GM12878 (cell line): Measurements from ENCODE around the gene GPR176. TPM values are rescaled to one million over a fixed set of nuclear protein-coding genes. Genes with fewer than 3 reads are reported as not detected.

ENCODE experiments used
- ATAC-seq: fragments of 200-7000 bp; cut with Tn5 transposase; 3 replicates; pipeline ENCODE4 v1.9.1; 2020; ENCODE audit warnings: mild to moderate bottlenecking, moderate library complexity
- BruUV-seq: library from RNA; stranded (reverse); fragments of 400-500 nt; replicated peaks from 2 replicates; lab custom pipeline; 2021; lab: Mats Ljungman, UMichigan
- CTCF ChIA-PET: fragments of 300-600 bp; sonication (Branson Sonifier 250); formaldehyde crosslinking; extraction: SDS; loops from one replicate; lab custom pipeline; 2021; ENCODE audit warnings: inconsistent platforms; lab: Yijun Ruan, JAX
- POLR2A ChIA-PET: fragments of 350-600 bp; formaldehyde crosslinking; extraction: SDS; loops from one replicate; lab custom pipeline; 2021; ENCODE audit warnings: inconsistent platforms; lab: Charles Lee
- RAD21 ChIA-PET: fragments of 300-600 bp; sonication (Branson Sonifier 250); formaldehyde crosslinking; loops from one replicate; lab custom pipeline; 2023; ENCODE audit warnings: antibody characterized with exemption; ENCODE audit not compliant: unreplicated experiment; lab: Charles Lee
- SMC1A ChIA-PET: fragments of 300-600 bp; sonication (Branson Sonifier 250); formaldehyde crosslinking; loops from one replicate; lab custom pipeline; 2023; ENCODE audit not compliant: unreplicated experiment, uncharacterized antibody; lab: Charles Lee
- DNase-seq: peaks from one replicate; pipeline ENCODE4 v3.0.0-alpha.2; 2011; ENCODE audit warnings: low read depth, low spot score
- FAIRE-seq: peaks from 3 replicates; lab custom pipeline; 2011; peaks lifted over from hg19 to GRCh38; lab: Jason Lieb, UNC
- H2AFZ ChIP-seq: 2 replicates; pipeline ENCODE4 v1.6.0; 2011; ENCODE audit warnings: low read depth, low read length, control low read depth; ENCODE audit not compliant: control insufficient read depth
- H3K27ac ChIP-seq: 2 replicates; pipeline ENCODE4 v1.5.1; 2011; ENCODE audit warnings: control low read depth; ENCODE audit not compliant: control insufficient read depth, insufficient read depth
- H3K27me3 ChIP-seq, 2 experiments: replicated peaks in 1 of 2; 2 replicates each; pipeline versions ENCODE4 v1.6.0 to v1.6.1; 2011; ENCODE audit warnings: low read length in 1 of 2; ENCODE audit not compliant: control insufficient read depth in 2 of 2, insufficient read depth in 2 of 2
- H3K36me3 ChIP-seq, 2 experiments: 2 replicates each; pipeline ENCODE4 v1.5.1; 2011; ENCODE audit warnings: low read length in 1 of 2; ENCODE audit not compliant: control insufficient read depth in 2 of 2, insufficient read depth in 2 of 2
- H3K4me1 ChIP-seq: 2 replicates; pipeline ENCODE4 v1.6.1; 2011; ENCODE audit warnings: mild to moderate bottlenecking, low read length, moderate library complexity, mixed read lengths; ENCODE audit not compliant: control insufficient read depth, insufficient read depth
- H3K4me2 ChIP-seq: 2 replicates; pipeline ENCODE4 v1.6.0; 2011; ENCODE audit warnings: control low read depth; ENCODE audit not compliant: control insufficient read depth, insufficient read depth
- H3K4me3 ChIP-seq: fragments of 200-600 bp; sonication (generic); 2 replicates; pipeline ENCODE4 v1.5.1; 2016
- H3K79me2 ChIP-seq: 2 replicates; pipeline ENCODE4 v1.6.0; 2011; ENCODE audit warnings: low read length; ENCODE audit not compliant: control insufficient read depth, insufficient read depth
- H3K9ac ChIP-seq: 2 replicates; pipeline ENCODE4 v1.8.0; 2011; ENCODE audit warnings: low read length, control low read depth, mixed read lengths; ENCODE audit not compliant: control insufficient read depth, insufficient read depth
- H3K9me3 ChIP-seq: replicated peaks from 3 replicates; pipeline ENCODE4 v1.5.1; 2011; ENCODE audit warnings: mild to moderate bottlenecking, low read length; ENCODE audit not compliant: control insufficient read depth, insufficient read depth
- H4K20me1 ChIP-seq: 2 replicates; pipeline ENCODE4 v1.6.0; 2011; ENCODE audit not compliant: control insufficient read depth, insufficient read depth
- BACH1 ChIP-seq: fragments of 450-650 bp; IDR thresholded peaks from 2 replicates; pipeline ENCODE4 v1.6.1; 2017; ENCODE audit warnings: mild to moderate bottlenecking, borderline replicate concordance
- BCL11A ChIP-seq: IDR thresholded peaks from 2 replicates; pipeline ENCODE4 v1.6.1; 2011; ENCODE audit warnings: low read depth, low read length
- CBFB ChIP-seq: IDR thresholded peaks from 2 replicates; pipeline ENCODE4 v1.6.1; 2016; ENCODE audit warnings: antibody characterized with exemption, low read depth
- CBX3 ChIP-seq: fragments of 200-600 bp; sonication (generic); IDR thresholded peaks from 2 replicates; pipeline ENCODE4 v1.6.1; 2016; ENCODE audit warnings: low read depth, borderline replicate concordance
- CEBPZ ChIP-seq: fragments of 150-350 bp; IDR thresholded peaks from 2 replicates; pipeline ENCODE4 v1.6.1; 2016; ENCODE audit warnings: low read depth, low read length
- E2F4 ChIP-seq: IDR thresholded peaks from 2 replicates; pipeline ENCODE4 v1.6.1; 2012; ENCODE audit warnings: low read depth, low read length, improper control_type of control experiment
- EED ChIP-seq: sonication (generic); IDR thresholded peaks from 2 replicates; pipeline ENCODE4 v1.6.1; 2016; ENCODE audit warnings: antibody characterized with exemption, low read depth
- ELK1 ChIP-seq: IDR thresholded peaks from 2 replicates; pipeline ENCODE4 v1.6.1; 2012; ENCODE audit warnings: low read depth, low read length, improper control_type of control experiment
- GABPA ChIP-seq: IDR thresholded peaks from 2 replicates; pipeline ENCODE4 v1.6.1; 2014; ENCODE audit warnings: antibody characterized with exemption, low read depth, mild to moderate bottlenecking, inconsistent platforms
- MAX ChIP-seq: IDR thresholded peaks from 2 replicates; pipeline ENCODE4 v1.6.1; 2012; ENCODE audit warnings: low read depth, low read length, improper control_type of control experiment
- MLLT1 ChIP-seq: fragments of 450-650 bp; IDR thresholded peaks from 2 replicates; pipeline ENCODE4 v1.6.1; 2016; ENCODE audit warnings: mild to moderate bottlenecking
- NR2F1 ChIP-seq: fragments of 450-650 bp; conservative IDR thresholded peaks from 2 replicates; pipeline ENCODE4 v1.6.1; 2017; ENCODE audit warnings: mild to moderate bottlenecking
- PAX8 ChIP-seq: fragments of 450-650 bp; IDR thresholded peaks from 2 replicates; pipeline ENCODE4 v1.6.1; 2017; ENCODE audit warnings: mild to moderate bottlenecking, moderate library complexity
- POLR2AphosphoS5 ChIP-seq: IDR thresholded peaks from 2 replicates; pipeline ENCODE4 v1.6.1; 2011; ENCODE audit warnings: mild to moderate bottlenecking, low read length, inconsistent platforms
- RCOR1 ChIP-seq: conservative IDR thresholded peaks from 2 replicates; pipeline ENCODE4 v1.6.1; 2012; ENCODE audit warnings: low read depth, low read length, improper control_type of control experiment
- SIN3A ChIP-seq: IDR thresholded peaks from 2 replicates; pipeline ENCODE4 v1.6.1; 2012; ENCODE audit warnings: low read depth, low read length, improper control_type of control experiment
- ZNF207 ChIP-seq: fragments of 450-650 bp; IDR thresholded peaks from 2 replicates; pipeline ENCODE4 v1.6.1; 2014; ENCODE audit warnings: antibody characterized with exemption, mild to moderate bottlenecking, borderline replicate concordance
- WGBS: methylation state at CpG from one replicate; pipeline ENCODE4 v1.1.6; 2016; ENCODE audit warnings: low lambda C conversion rate; ENCODE audit not compliant: insufficient replicate concordance, insufficient coverage; ENCODE audit errors: missing lambda C conversion rate; 5-methylcytosine and 5-hydroxymethylcytosine counted together
- in situ Hi-C: fragments of 300-500 bp; cut with MboI; formaldehyde crosslinking; loops from 9 replicates; pipeline ENCODE4 v1.14.3; 2018; ENCODE audit warnings: mixed read lengths
- intact Hi-C: fragments of 100-400 bp; cut with micrococcal nuclease; formaldehyde crosslinking; loops from one replicate; pipeline ENCODE4 v1.14.2; 2022; ENCODE audit not compliant: unreplicated experiment
- polyA plus RNA-seq, 11 experiments: library from polyadenylated mRNA; depleted of rRNA in 4 of 11; unstranded in 6 of 11; stranded (reverse) in 5 of 11; fragments of >200 nt; fragmentation: Nextera tagmentation in 4 of 11; fragmentation: Illumina TruSeq in 1 of 11; extraction: Ambion mirVana in 4 of 11; extraction: Trizol in 1 of 11; gene quantifications; 1 replicate in 1 of 11; 2 replicates in 10 of 11; pipeline versions ENCODE4 v1.2.1 to v1.2.3, GENCODE V29; 2011 to 2016; ENCODE audit warnings: inconsistent platforms in 2 of 11, missing spikeins in 2 of 11, low read depth in 1 of 11
- total RNA-seq, 4 experiments: library from RNA; depleted of rRNA in 3 of 4; stranded (reverse); fragments of >200 nt in 3 of 4; fragmentation: Illumina TruSeq in 1 of 4; extraction: Trizol in 1 of 4; gene quantifications; 2 replicates each; pipeline versions ENCODE4 v1.2.1 to v1.2.3, GENCODE V29; 2013 to 2021

The GPR176 gene
- total and polyA plus RNA-seq, 10 of the 15 experiments (the other 5 are each of a cell fraction or from before 2014, with no cell fraction given) = 0.02 to 0.33 (median 0.16) TPM; not detected in 4

- no peak for ATAC-seq
- WGBS = 32% methylated on average over 6 of the region's 6 CpGs
- no peaks in the 10 kb centered on the region for H3K36me3 ChIP-seq
- H2AFZ ChIP-seq = no peak overlapping the region
- H3K4me1 ChIP-seq = peaks cover 5% of the 10 kb centered on the region; the same call in 1 of the 2 replicates
- DNase-seq = no peak
- no peak for FAIRE-seq
- no peaks in the 10 kb centered on the region for H4K20me1 ChIP-seq
- RAD21 ChIA-PET = interaction anchor here (1.3 to 2.9 kb wide), 3 partner anchors 11 to 77 kb away, joined by 4 to 12 read pairs (median 8); no protein-coding TSS in a partner anchor
- intact Hi-C loops (no loop called here), in situ Hi-C loops (no loop called here)
- H3K9me3 ChIP-seq = no peaks in the 10 kb centered on the region
- H3K27ac ChIP-seq = no peak overlapping the region
- H3K4me2 ChIP-seq = no peak overlapping the region
- H3K27me3 ChIP-seq = no peaks in the 10 kb centered on the region
- no peaks in the 10 kb centered on the region for H3K79me2 ChIP-seq
- no peak overlapping the region for H3K4me3 ChIP-seq
- CTCF ChIA-PET = interaction anchor here (0.5 to 4.9 kb wide), 5 partner anchors 11 to 75 kb away, joined by 3 to 41 read pairs (median 7); no protein-coding TSS in a partner anchor
- H3K9ac ChIP-seq = no peak overlapping the region
- POLR2A ChIA-PET = no interaction called here
- BruUV-seq = no TSS peak
- SMC1A ChIA-PET = interaction anchor here (1.4 to 5.5 kb wide), 5 partner anchors 11 to 307 kb away, joined by 3 to 37 read pairs (median 4); no protein-coding TSS in a partner anchor
- TF ChIP-seq SIN3A (no peak), E2F4 (no peak), GABPA (no peak), PAX8 (no peak), EED (no peak), CBFB (no peak), NR2F1 (no peak), POLR2AphosphoS5 (no peak), CBX3 (no peak), BACH1 (no peak), CEBPZ (no peak), MLLT1 (no peak), ELK1 (no peak), MAX (no peak), RCOR1 (no peak), ZNF207 (no peak), BCL11A (no peak)
These were observed 120.5 kb downstream of the GPR176 start for GRCh38 chr15:39799552-39800011.
